Measurements from ENCODE around the gene GPT2. TPM values are rescaled to one million over a fixed set of nuclear protein-coding genes. Genes with fewer than 3 reads are reported as not detected.
A peak's percentile ranks its signal among the peaks of the same experiment; 100 is the strongest.
"Not testable (repeated sequence)": the region's sequence is repeated elsewhere in the genome, so short reads cannot be mapped to it uniquely, and the experiment has no call there.

The GPT2 gene
- total and polyA plus RNA-seq, 5 experiments from 2014 or later: 0.19 to 3.4 (median 1.5) TPM; not detected in 1

GRCh38 chr16:46923513-46924295, 39.5 kb downstream of the GPT2 start:
- no peak for ATAC-seq
- H3K9me3 Mint-ChIP-seq: no peaks in the 10 kb centered on the region
- H3K27ac Mint-ChIP-seq: no peak overlapping the region
- peaks cover 0 to 1% (median 0%) of the 10 kb centered on the region in 5 donors for H3K27me3 Mint-ChIP-seq
- no peak for DNase-seq
- H3K4me3 Mint-ChIP-seq: no peak overlapping the region
- POLR2A ChIA-PET: no interaction called here
- no peaks in the 10 kb centered on the region for H3K36me3 Mint-ChIP-seq
- H3K4me1 Mint-ChIP-seq: peaks cover 0 to 13% (median 0%) of the 10 kb centered on the region in 4 donors

DNA sequence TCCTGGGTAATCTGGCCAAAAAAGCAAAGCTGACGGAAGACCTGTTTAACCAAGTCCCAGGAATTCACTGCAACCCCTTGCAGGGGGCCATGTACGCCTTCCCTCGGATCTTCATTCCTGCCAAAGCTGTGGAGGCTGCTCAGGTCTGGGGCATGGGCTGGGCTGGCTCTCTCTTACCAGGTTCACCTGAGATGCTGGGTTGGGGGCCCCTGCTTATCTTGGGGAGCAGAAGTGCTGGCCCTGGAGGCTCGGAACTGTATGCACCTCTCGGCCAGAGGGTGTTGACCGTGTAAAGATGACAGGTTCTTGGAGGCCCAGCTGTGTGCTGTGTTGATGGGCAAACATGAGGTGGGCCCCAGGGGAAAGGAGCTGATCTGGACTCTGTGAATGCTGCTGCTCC, 40.2 kb downstream of the GPT2 start:
- H3K4me1 Mint-ChIP-seq: peaks cover 0 to 6% (median 1%) of the 10 kb centered on the region in 4 donors

GRCh38 chr16:46926470-46927225, 42.5 kb downstream of the GPT2 start:
- DNase-seq: no peak
- no peak overlapping the region for H3K4me3 Mint-ChIP-seq
- no peak overlapping the region for H3K27ac Mint-ChIP-seq
- H3K4me1 Mint-ChIP-seq: peaks cover 0 to 3% (median 1%) of the 10 kb centered on the region in 4 donors
- no peak for ATAC-seq
- POLR2A ChIA-PET: no interaction called here
- no peaks in the 10 kb centered on the region for H3K9me3 Mint-ChIP-seq
- H3K27me3 Mint-ChIP-seq: peaks cover 0 to 3% (median 0%) of the 10 kb centered on the region in 5 donors
- H3K36me3 Mint-ChIP-seq: no peaks in the 10 kb centered on the region

More for the DNA sequence above, 40.2 kb downstream of the GPT2 start:
- peaks cover 0 to 3% (median 0%) of the 10 kb centered on the region in 5 donors for H3K27me3 Mint-ChIP-seq
- no peaks in the 10 kb centered on the region for H3K9me3 Mint-ChIP-seq
- ATAC-seq: no peak
- no peak for DNase-seq
- H3K4me3 Mint-ChIP-seq: no peak overlapping the region
- H3K27ac Mint-ChIP-seq: no peak overlapping the region
- POLR2A ChIA-PET: no interaction called here
- H3K36me3 Mint-ChIP-seq: no peaks in the 10 kb centered on the region

- no peaks in the 10 kb centered on the region for H3K9me3 Mint-ChIP-seq
- POLR2A ChIA-PET: no interaction called here
- H3K4me3 Mint-ChIP-seq: no peak overlapping the region
- no peak overlapping the region for H3K27ac Mint-ChIP-seq
- peaks cover 0 to 3% (median 0%) of the 10 kb centered on the region in 5 donors for H3K27me3 Mint-ChIP-seq
- no peaks in the 10 kb centered on the region for H3K36me3 Mint-ChIP-seq
- peaks cover 0 to 3% (median 1%) of the 10 kb centered on the region in 4 donors for H3K4me1 Mint-ChIP-seq
- no peak for DNase-seq
- no peak for ATAC-seq
Measured at GRCh38 chr16:46927273-46927672, 43.1 kb downstream of the GPT2 start.

GRCh38 chr16:46928811-46929210, 44.6 kb downstream of the GPT2 start:
- Mint-ChIP-seq H3K9me3 (no peaks in the 10 kb centered on the region), H3K27ac (peak overlapping the region in 1 of 10 donors; percentile 7), H3K27me3 (peaks cover 0 to 3% (median 0%) of the 10 kb centered on the region in 5 donors), H3K36me3 (no peaks in the 10 kb centered on the region), H3K4me3 (no peak overlapping the region), H3K4me1 (peaks cover 0 to 6% (median 1%) of the 10 kb centered on the region in 4 donors)
- ATAC-seq (no peak), DNase-seq (no peak)
- POLR2A ChIA-PET: no interaction called here

DNA sequence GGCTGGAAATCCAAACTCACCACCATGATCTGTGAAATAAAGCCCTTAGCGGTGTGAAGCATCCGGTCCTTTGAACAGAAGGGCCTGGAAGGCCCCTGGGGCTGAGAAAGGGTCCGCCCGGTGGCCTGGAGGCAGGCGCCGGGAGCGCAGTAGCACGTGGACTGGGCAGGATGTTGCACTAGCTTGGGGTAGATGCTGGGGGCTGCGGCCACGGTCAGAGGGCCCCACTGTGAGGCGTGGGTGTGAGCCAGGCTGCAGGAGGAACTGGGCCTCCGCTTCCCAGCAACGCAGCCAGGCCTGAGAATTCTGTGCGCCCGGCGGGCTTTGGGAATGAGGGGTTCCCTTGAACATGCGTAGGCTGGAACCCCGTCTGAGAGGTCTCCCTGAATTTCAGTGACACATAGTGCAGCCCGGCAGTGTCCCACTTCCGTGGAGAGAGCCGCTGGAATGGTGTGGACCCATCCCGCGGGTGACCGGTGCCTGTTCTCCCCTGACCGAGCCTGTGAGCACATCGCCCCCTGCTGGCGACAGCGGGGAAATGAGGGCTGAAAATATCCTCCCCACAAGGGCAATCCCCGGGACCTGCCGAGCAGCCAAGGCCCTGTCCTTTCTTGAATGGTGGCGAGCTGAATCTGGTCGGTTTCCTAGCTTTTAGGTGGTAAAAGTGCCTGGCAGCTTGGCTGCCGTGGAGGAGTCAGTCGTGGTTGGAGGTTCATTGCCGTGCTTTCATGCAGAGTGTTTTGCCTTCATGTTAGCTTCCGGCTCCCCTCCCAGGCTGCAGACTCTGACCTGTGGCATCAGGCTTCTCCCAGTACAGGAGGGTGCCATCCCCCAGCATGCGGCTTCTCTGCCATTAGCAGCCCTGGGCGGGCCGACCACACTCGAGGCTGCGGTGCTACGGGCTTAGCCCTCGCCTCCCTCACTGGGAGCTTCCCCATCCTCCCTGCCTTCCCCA, 45.5 kb downstream of the GPT2 start:
- ATAC-seq (peak; percentile 57 to 61), DNase-seq (peak in 9 of 10 donors; percentile 10 to 49 (median 47))
- H3K4me1 Mint-ChIP-seq: peaks cover 0 to 6% (median 1%) of the 10 kb centered on the region in 4 donors
- peaks cover 0 to 3% (median 0%) of the 10 kb centered on the region in 5 donors for H3K27me3 Mint-ChIP-seq
- no peak overlapping the region for H3K27ac Mint-ChIP-seq
- no peak overlapping the region for H3K4me3 Mint-ChIP-seq
- H3K9me3 Mint-ChIP-seq: no peaks in the 10 kb centered on the region
- no peaks in the 10 kb centered on the region for H3K36me3 Mint-ChIP-seq
- POLR2A ChIA-PET: no interaction called here

DNA sequence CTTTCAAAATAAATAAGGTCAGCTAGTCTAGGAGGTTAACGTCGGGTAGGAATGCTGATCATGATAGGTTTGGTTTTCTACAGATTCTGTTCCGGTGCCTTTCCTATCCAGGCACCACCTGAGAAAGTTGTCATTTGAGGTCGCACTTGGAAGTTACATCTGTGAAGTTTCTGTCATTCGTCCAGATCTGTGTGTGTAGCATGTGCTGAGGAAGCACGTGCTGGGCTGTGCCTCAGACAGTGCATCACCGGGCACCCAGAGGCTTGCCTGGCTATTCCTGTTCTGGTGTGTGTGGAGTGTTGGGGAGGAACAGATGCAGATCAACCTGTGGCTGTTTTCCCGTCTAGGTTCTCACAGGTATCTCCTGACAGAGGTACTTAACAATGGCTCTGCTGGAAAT, 46.7 kb downstream of the GPT2 start:
- POLR2A ChIA-PET: no interaction called here
- Mint-ChIP-seq H3K27ac (no peak overlapping the region), H3K27me3 (peaks cover 0 to 3% (median 0%) of the 10 kb centered on the region in 5 donors), H3K36me3 (no peaks in the 10 kb centered on the region), H3K4me3 (no peak overlapping the region), H3K9me3 (no peaks in the 10 kb centered on the region), H3K4me1 (peaks cover 0 to 6% (median 1%) of the 10 kb centered on the region in 4 donors)
- DNase-seq (no peak), ATAC-seq (no peak)

DNA sequence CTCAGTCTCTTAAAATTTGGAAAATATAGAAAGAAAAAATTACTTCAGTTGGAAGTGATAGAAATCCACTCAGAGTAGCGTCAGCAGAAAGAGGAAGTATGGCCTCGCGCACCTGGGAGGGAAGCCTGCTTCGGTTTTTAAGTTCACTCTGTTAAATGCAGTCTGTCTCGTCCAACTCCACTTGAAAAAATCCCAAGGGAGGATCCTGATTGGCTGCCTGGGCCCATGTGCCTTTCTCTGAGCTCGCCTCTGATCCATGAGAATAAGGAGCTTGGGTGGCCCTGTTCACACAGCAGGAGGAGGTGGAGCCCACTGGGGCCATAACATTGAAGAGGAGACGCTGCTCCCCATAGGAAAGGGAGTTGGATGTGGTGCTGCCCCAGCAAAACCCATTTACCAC, 48.6 kb downstream of the GPT2 start:
- Mint-ChIP-seq H3K4me3 (no peak overlapping the region), H3K36me3 (no peaks in the 10 kb centered on the region), H3K9me3 (no peaks in the 10 kb centered on the region), H3K4me1 (peaks cover 0 to 6% (median 1%) of the 10 kb centered on the region in 4 donors), H3K27ac (peak overlapping the region in 1 of 10 donors; percentile 8), H3K27me3 (peaks cover 0 to 3% (median 0%) of the 10 kb centered on the region in 5 donors)
- no peak for ATAC-seq
- no peak for DNase-seq
- POLR2A ChIA-PET: no interaction called here

DNA sequence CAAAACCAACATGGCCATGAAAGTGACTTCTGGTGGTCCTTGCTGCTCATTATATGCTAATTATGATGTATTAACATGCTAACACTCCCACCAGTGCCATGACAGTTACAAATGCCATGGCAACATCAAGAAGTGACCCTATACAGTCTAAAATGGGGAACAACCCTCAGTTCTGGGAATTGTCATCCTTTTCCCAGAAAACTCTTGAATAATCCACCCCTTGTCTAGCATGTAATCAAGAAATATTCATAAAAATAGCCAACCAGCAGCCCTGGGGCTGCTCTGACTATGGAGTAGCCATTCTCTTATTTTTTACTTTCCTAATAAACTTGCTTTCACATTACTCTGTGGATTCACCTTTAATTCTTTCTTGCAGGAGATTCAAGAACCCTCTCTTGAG, 53.4 kb downstream of the GPT2 start:
- no peaks in the 10 kb centered on the region for H3K27me3 Mint-ChIP-seq
- H3K4me1 Mint-ChIP-seq: peaks cover 0 to 3% (median under 1%) of the 10 kb centered on the region in 4 donors
- no peak overlapping the region for H3K4me3 Mint-ChIP-seq
- no peaks in the 10 kb centered on the region for H3K36me3 Mint-ChIP-seq
- no peak overlapping the region for H3K27ac Mint-ChIP-seq
- no peak for DNase-seq
- POLR2A ChIA-PET: no interaction called here
- no peaks in the 10 kb centered on the region for H3K9me3 Mint-ChIP-seq
- no peak for ATAC-seq

DNA sequence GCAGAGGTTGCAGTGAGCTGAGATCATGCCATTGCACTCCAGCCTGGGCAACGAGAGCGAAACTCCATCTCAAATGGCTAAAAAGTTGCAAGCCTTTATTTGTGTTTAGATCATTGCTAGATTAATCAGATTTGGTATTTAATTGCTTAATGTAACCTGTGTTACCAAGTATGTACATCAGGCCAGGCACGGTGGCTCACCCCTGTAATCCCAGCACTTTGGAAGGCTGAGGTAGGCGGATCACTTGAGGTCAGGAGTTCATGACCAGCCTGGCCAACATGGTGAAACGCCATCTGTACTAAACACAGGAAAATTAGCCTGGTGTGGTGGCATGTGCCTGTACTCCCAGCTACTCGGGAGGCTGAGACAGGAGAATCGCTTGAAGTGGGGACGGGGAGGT, 60.6 kb downstream of the GPT2 start:
- H3K9me3 Mint-ChIP-seq, ATAC-seq, DNase-seq, H3K36me3 Mint-ChIP-seq, POLR2A ChIA-PET, H3K4me3 Mint-ChIP-seq, H3K4me1 Mint-ChIP-seq, H3K27me3 Mint-ChIP-seq, H3K27ac Mint-ChIP-seq: not testable (repeated sequence)

DNA sequence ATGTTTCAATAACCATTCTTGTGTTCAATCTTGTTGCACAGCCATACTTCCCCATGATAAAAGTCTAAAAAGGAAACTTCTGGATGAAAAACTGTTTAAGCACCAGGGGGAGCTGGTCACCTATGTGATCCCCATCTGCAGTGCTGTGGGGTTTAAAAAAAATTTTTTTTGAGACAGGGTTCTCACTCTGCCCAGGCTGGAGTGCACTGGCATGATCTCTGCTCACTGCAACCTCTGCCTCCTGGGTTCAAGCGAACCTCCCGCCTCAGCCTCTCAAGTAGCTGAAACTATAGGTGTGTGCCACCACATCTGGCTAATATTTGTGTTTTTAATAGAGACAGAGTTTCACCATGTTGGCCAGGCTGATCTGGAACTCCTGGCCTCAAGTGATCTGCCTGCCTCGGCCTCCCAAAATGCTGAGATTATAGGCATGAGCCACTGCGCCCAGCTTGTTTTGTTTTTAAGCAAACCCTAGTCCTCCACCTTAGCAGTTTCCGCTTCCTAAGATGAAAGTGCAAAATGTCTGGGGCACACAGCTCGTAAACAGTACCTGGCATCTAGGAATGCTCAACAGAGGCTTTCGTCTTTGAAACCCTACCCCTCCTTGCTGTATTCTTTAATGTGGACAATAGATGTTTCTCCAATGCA, 63.9 kb downstream of the GPT2 start:
- DNase-seq (peak in 7 of 10 donors; percentile 10 to 48 (median 26)), ATAC-seq (peak; percentile 44 to 69)
- POLR2A ChIA-PET: no interaction called here
- no peaks in the 10 kb centered on the region for H3K9me3 Mint-ChIP-seq
- H3K4me3 Mint-ChIP-seq: no peak overlapping the region
- H3K27ac Mint-ChIP-seq: peak overlapping the region in 1 of 10 donors; percentile 19
- H3K27me3 Mint-ChIP-seq: no peaks in the 10 kb centered on the region
- H3K36me3 Mint-ChIP-seq: no peaks in the 10 kb centered on the region
- H3K4me1 Mint-ChIP-seq: peaks cover 0 to 4% (median 0%) of the 10 kb centered on the region in 4 donors

GRCh38 chr16:46948548-46949166, 64.5 kb downstream of the GPT2 start:
- Mint-ChIP-seq H3K9me3 (no peaks in the 10 kb centered on the region), H3K27ac (no peak overlapping the region), H3K4me3 (no peak overlapping the region), H3K4me1 (no peaks in the 10 kb centered on the region), H3K36me3 (no peaks in the 10 kb centered on the region), H3K27me3 (no peaks in the 10 kb centered on the region)
- DNase-seq (no peak), ATAC-seq (no peak)
- POLR2A ChIA-PET: no interaction called here

All from naive thymus-derived CD8-positive, alpha-beta T cell (primary cell).